SHP77 (cell line): Measurements from ENCODE around the gene LIN7B.

ENCODE experiments used
- DNase-seq, 2 experiments: peaks; one replicate each; lab custom pipeline; 2025; lab: John Stamatoyannopoulos, UW

LIN7B gene

GRCh38 chr19:49165865-49166301 lies 51.7 kb downstream of the LIN7B start:
- no peak for DNase-seq

GRCh38 chr19:49167857-49168409 lies 53.8 kb downstream of the LIN7B start:
- no peak for DNase-seq
